GM12873 (cell line): ENCODE measurements around the gene TBC1D9.

ENCODE experiments used
- CTCF ChIP-seq: IDR thresholded peaks from 2 replicates; pipeline ENCODE4 v1.5.1; 2012; ENCODE audit warnings: low read depth, mild to moderate bottlenecking, moderate library complexity, low read length, control low read depth; ENCODE audit not compliant: insufficient read depth; ENCODE audit errors: missing control alignments

TBC1D9 gene

GRCh38 chr4:140673729-140674128, 82.5 kb downstream of the TBC1D9 start:
- TF ChIP-seq CTCF = no peak

- TF ChIP-seq CTCF = no peak
Measured at GRCh38 chr4:140672416-140672815, 83.8 kb downstream of the TBC1D9 start.

GRCh38 chr4:140668111-140668510, 88.1 kb downstream of the TBC1D9 start:
- TF ChIP-seq CTCF = no peak

GRCh38 chr4:140666889-140667614, 89.1 kb downstream of the TBC1D9 start:
- TF ChIP-seq CTCF = no peak

- TF ChIP-seq CTCF = no peak
Measured at GRCh38 chr4:140662082-140662869, 93.9 kb downstream of the TBC1D9 start.

GRCh38 chr4:140661550-140661949, 94.6 kb downstream of the TBC1D9 start:
- no peak for TF ChIP-seq CTCF

GRCh38 chr4:140659943-140660700, 96.1 kb downstream of the TBC1D9 start:
- TF ChIP-seq CTCF = no peak
